Esophagus muscularis mucosa (tissue), 4 donors: Measurements from ENCODE around the gene ANO3. TPM values are rescaled to one million over a fixed set of nuclear protein-coding genes. Genes with fewer than 3 reads are reported as not detected.

Experiments
- DNase-seq: peaks from one replicate; pipeline ENCODE4 v3.0.0-alpha.2; 2017; ENCODE audit errors: extremely low spot score
- H3K27ac ChIP-seq, 4 donors: fragments of 200-600 bp; sonication (generic); replicated peaks in 1 of 4; 1 replicate in 3 of 4; 2 replicates in 1 of 4; pipeline ENCODE4 v1.5.1; 2016 to 2019; ENCODE audit warnings: mild to moderate bottlenecking in 1 of 4
- H3K27me3 ChIP-seq, 4 donors: fragments of 200-600 bp; sonication (generic); one replicate each; pipeline versions ENCODE4 v1.5.1 to v1.6.0; 2016 to 2019
- H3K36me3 ChIP-seq, 4 donors: fragments of 200-600 bp; sonication (generic); one replicate each; pipeline ENCODE4 v1.5.1; 2016 to 2019
- H3K4me1 ChIP-seq, 4 donors: fragments of 200-600 bp; sonication (generic); one replicate each; pipeline ENCODE4 v1.5.1; 2016 to 2019
- H3K4me3 ChIP-seq, 4 donors: fragments of 200-600 bp; sonication (generic); 1 replicate in 2 of 4; 2 replicates in 2 of 4; pipeline ENCODE4 v1.5.1; 2016 to 2019; ENCODE audit warnings: mild to moderate bottlenecking in 4 of 4, moderate library complexity in 1 of 4
- H3K9me3 ChIP-seq, 4 donors: fragments of 200-600 bp; sonication (generic); 1 replicate in 3 of 4; 2 replicates in 1 of 4; pipeline ENCODE4 v1.5.1; 2016 to 2019
- EP300 ChIP-seq: sonication (generic); formaldehyde crosslinking; IDR thresholded peaks from one replicate; pipeline ENCODE4 v1.6.1; 2017; ENCODE audit warnings: antibody characterized with exemption
- POLR2A ChIP-seq: fragments of 450-650 bp; IDR thresholded peaks from one replicate; pipeline ENCODE4 v1.6.1; 2017; ENCODE audit warnings: antibody characterized with exemption, moderate library complexity, mild to moderate bottlenecking, low read depth
- POLR2AphosphoS5 ChIP-seq, 2 donors: sonication (generic); formaldehyde crosslinking; IDR thresholded peaks; one replicate each; pipeline ENCODE4 v1.6.1; 2017; ENCODE audit warnings: antibody characterized with exemption in 2 of 2
- WGBS: methylation state at CpG from one replicate; pipeline ENCODE4 v1.1.5; 2018; 5-methylcytosine and 5-hydroxymethylcytosine counted together
- intact Hi-C: fragments of 100-400 bp; cut with DNase I; formaldehyde crosslinking; loops from one replicate; pipeline ENCODE4 v1.15.1; 2023
- total RNA-seq, 4 donors: library from RNA; depleted of rRNA; stranded (reverse); fragments of >200 nt; gene quantifications; one replicate each; pipeline versions ENCODE4 v1.1.0 to v1.2.1, GENCODE V29; 2016
- TF ChIP-seq, protein P1 (sequence below), 3 experiments: fragments of 200-600 bp in 2 of 3; fragments of 450-650 bp in 1 of 3; sonication (generic) in 2 of 3; IDR thresholded peaks; one replicate each; pipeline ENCODE4 v1.5.1; 2017 to 2019; ENCODE audit warnings: antibody characterized with exemption in 3 of 3, mild to moderate bottlenecking in 2 of 3, moderate library complexity in 1 of 3

Gene ANO3
- total RNA-seq, 4 donors from 2014 or later: 0.17 TPM; not detected in 3

- Histone ChIP-seq H3K9me3 (no peaks in the 10 kb centered on the region), H3K4me3 (no peak overlapping the region), H3K36me3 (no peaks in the 10 kb centered on the region), H3K27ac (no peak overlapping the region), H3K27me3 (no peaks in the 10 kb centered on the region), H3K4me1 (peaks cover 0 to 3% (median 0%) of the 10 kb centered on the region in 4 donors)
- intact Hi-C loops: no loop called here
- DNase-seq: no peak
- WGBS: 92% methylated on average over 6 of the region's 6 CpGs
- TF ChIP-seq EP300 (no peak), POLR2AphosphoS5 (IDR thresholded peaks at IDR 0.05) (no peak), POLR2A (no peak)
- TF ChIP-seq, protein P1, sequence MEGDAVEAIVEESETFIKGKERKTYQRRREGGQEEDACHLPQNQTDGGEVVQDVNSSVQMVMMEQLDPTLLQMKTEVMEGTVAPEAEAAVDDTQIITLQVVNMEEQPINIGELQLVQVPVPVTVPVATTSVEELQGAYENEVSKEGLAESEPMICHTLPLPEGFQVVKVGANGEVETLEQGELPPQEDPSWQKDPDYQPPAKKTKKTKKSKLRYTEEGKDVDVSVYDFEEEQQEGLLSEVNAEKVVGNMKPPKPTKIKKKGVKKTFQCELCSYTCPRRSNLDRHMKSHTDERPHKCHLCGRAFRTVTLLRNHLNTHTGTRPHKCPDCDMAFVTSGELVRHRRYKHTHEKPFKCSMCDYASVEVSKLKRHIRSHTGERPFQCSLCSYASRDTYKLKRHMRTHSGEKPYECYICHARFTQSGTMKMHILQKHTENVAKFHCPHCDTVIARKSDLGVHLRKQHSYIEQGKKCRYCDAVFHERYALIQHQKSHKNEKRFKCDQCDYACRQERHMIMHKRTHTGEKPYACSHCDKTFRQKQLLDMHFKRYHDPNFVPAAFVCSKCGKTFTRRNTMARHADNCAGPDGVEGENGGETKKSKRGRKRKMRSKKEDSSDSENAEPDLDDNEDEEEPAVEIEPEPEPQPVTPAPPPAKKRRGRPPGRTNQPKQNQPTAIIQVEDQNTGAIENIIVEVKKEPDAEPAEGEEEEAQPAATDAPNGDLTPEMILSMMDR (IDR thresholded peaks at IDR 0.05): no peak
Measured at GRCh38 chr11:26651916-26652315, 320.0 kb downstream of the ANO3 start.

DNA sequence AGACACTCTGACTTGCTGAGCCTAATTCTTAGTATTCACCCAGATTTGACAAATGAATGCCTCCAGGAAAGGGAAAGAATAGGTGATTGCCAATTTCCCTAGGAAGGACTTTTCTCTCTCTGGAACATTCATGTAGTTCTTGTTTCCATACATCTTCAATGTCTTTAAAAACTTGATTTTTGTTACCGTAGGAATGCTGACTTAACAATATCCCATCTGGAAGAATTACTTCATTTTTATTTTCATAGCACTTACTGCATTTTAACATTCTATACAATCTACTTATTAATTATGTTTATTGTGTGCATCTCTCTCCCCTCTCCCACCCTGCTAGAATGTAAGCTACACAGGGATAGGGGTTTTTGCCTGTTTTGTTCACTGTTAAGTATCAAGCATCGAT lies 323.4 kb downstream of the ANO3 start:
- no peak for TF ChIP-seq POLR2A
- TF ChIP-seq, protein P1 (IDR thresholded peaks at IDR 0.05): no peak
- TF ChIP-seq EP300: no peak
- TF ChIP-seq POLR2AphosphoS5 (IDR thresholded peaks at IDR 0.05): no peak
- no peak overlapping the region for H3K27ac ChIP-seq
- H3K27me3 ChIP-seq: no peaks in the 10 kb centered on the region
- WGBS: 93% methylated on average over 2 of the region's 2 CpGs
- no peaks in the 10 kb centered on the region for H3K36me3 ChIP-seq
- no peaks in the 10 kb centered on the region for H3K9me3 ChIP-seq
- no peak for DNase-seq
- H3K4me1 ChIP-seq: no peaks in the 10 kb centered on the region
- no peak overlapping the region for H3K4me3 ChIP-seq
- intact Hi-C loops: no loop called here

DNA sequence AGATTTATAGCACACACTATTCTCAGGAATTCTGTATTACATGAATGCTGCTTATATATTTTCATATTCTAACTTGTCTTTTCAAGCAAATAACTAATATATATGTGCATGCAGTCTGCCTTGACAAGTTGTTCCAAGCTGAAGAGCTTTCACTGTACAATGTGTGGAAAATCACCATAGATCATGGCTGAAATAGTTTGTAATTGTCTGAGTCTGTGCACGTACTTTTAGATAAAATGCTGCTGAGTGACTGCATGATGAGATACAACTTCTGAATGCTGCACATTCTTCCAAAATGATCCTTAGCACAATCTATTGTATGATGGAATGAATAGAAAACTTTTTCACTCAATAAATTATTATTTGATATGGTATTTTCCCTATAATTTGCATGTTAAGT lies 331.0 kb downstream of the ANO3 start:
- no peak overlapping the region for H3K27ac ChIP-seq
- no peak for DNase-seq
- TF ChIP-seq EP300 (no peak), POLR2AphosphoS5 (IDR thresholded peaks at IDR 0.05) (no peak), POLR2A (no peak)
- TF ChIP-seq, protein P1 (IDR thresholded peaks at IDR 0.05): no peak
- 85% methylated on average over 1 of the region's 1 CpG for WGBS
- H3K27me3 ChIP-seq: no peaks in the 10 kb centered on the region
- H3K4me3 ChIP-seq: no peak overlapping the region
- H3K36me3 ChIP-seq: no peaks in the 10 kb centered on the region
- H3K9me3 ChIP-seq: no peaks in the 10 kb centered on the region
- intact Hi-C loops: no loop called here
- no peaks in the 10 kb centered on the region for H3K4me1 ChIP-seq

DNA sequence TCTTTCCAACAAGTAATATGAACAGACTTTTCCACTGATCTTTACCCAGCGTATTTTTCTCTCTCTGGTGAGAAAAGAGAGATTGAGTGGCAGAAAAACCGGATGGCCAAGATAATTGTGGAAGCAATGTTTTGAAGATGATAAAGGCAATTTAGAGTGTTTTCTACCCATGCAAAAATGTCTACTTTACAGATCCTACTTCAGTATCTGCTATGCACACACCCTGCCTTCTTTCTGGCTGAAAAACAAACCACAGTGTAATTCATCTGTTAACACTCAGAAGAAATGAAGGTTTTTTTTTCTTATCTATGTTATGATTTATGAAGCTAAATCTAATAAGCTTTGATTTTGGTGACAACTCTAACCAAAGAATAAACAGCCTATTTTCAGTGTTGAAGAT lies 333.1 kb downstream of the ANO3 start:
- H3K27ac ChIP-seq: no peak overlapping the region
- intact Hi-C loops: no loop called here
- no peak for DNase-seq
- H3K4me3 ChIP-seq: no peak overlapping the region
- no peaks in the 10 kb centered on the region for H3K9me3 ChIP-seq
- no peaks in the 10 kb centered on the region for H3K4me1 ChIP-seq
- H3K27me3 ChIP-seq: no peaks in the 10 kb centered on the region
- TF ChIP-seq EP300 (no peak), POLR2A (no peak), POLR2AphosphoS5 (IDR thresholded peaks at IDR 0.05) (no peak)
- TF ChIP-seq, protein P1 (IDR thresholded peaks at IDR 0.05): no peak
- WGBS: 73% methylated on average over 2 of the region's 2 CpGs
- H3K36me3 ChIP-seq: no peaks in the 10 kb centered on the region

GRCh38 chr11:26665946-26666345 lies 334.0 kb downstream of the ANO3 start:
- WGBS: 90% methylated on average over 1 of the region's 1 CpG
- Histone ChIP-seq H3K4me3 (no peak overlapping the region), H3K27ac (no peak overlapping the region), H3K4me1 (no peaks in the 10 kb centered on the region), H3K9me3 (no peaks in the 10 kb centered on the region), H3K27me3 (no peaks in the 10 kb centered on the region), H3K36me3 (no peaks in the 10 kb centered on the region)
- no peak for DNase-seq
- TF ChIP-seq POLR2A: no peak
- no peak for TF ChIP-seq POLR2AphosphoS5 (IDR thresholded peaks at IDR 0.05)
- TF ChIP-seq, protein P1 (IDR thresholded peaks at IDR 0.05): no peak
- no peak for TF ChIP-seq EP300
- intact Hi-C loops: no loop called here
